Mammary epithelial cell (primary cell): ENCODE data around the gene ENTREP1.

Source experiments
- CTCF ChIP-seq, 2 donors: IDR thresholded peaks in 1 of 2; conservative IDR thresholded peaks in 1 of 2; 2 replicates each; pipeline ENCODE4 v1.5.1; 2011 to 2012; ENCODE audit warnings: inconsistent platforms in 2 of 2, low read length in 2 of 2, mild to moderate bottlenecking in 2 of 2, control low read depth in 1 of 2, low read depth in 1 of 2; ENCODE audit not compliant: insufficient read depth in 1 of 2; ENCODE audit errors: extremely low read depth in 1 of 2
- EZH2 ChIP-seq: IDR thresholded peaks from 2 replicates; pipeline ENCODE4 v1.6.1; 2012; ENCODE audit warnings: low read length, inconsistent platforms, borderline replicate concordance

- no peak for TF ChIP-seq CTCF (conservative IDR thresholded peaks at IDR 0.05 in 1 of 2, IDR thresholded peaks at IDR 0.05 in 1 of 2; ENCODE audit: extremely low read depth in 1 of 2, insufficient read depth in 1 of 2, low read depth in 1 of 2, low read length in 2 of 2)
- no peak for TF ChIP-seq EZH2
Observed at GRCh38 chr9:69279733-69280132, 45.3 kb upstream of the ENTREP1 start.
